Thymus (tissue), 11 donors: ENCODE data around the gene EYS. TPM values are rescaled to one million over a fixed set of nuclear protein-coding genes. Genes with fewer than 3 reads are reported as not detected.

Source experiments
- DNase-seq, 9 donors: peaks; one replicate each; pipeline ENCODE4 v3.0.0-alpha.2; 2013; ENCODE audit warnings: low spot score in 9 of 9, low read depth in 6 of 9, missing footprints in 1 of 9
- H3K27ac ChIP-seq, 2 donors: one replicate each; pipeline ENCODE4 v1.5.1; 2013; ENCODE audit warnings: control low read depth in 1 of 2, low read depth in 1 of 2, low read length in 1 of 2, mild to moderate bottlenecking in 1 of 2, moderate library complexity in 1 of 2
- H3K27me3 ChIP-seq, 2 donors: one replicate each; pipeline ENCODE4 v1.5.1; 2013; ENCODE audit warnings: low read length in 1 of 2; ENCODE audit not compliant: control insufficient read depth in 2 of 2, insufficient read depth in 1 of 2
- H3K36me3 ChIP-seq, 2 donors: one replicate each; pipeline ENCODE4 v1.5.1; 2013; ENCODE audit warnings: low read length in 1 of 2, mild to moderate bottlenecking in 1 of 2, moderate library complexity in 1 of 2; ENCODE audit not compliant: control insufficient read depth in 2 of 2, insufficient read depth in 2 of 2
- H3K4me1 ChIP-seq, 2 donors: one replicate each; pipeline ENCODE4 v1.5.1; 2013; ENCODE audit warnings: low read length in 2 of 2; ENCODE audit not compliant: control insufficient read depth in 2 of 2, insufficient read depth in 2 of 2
- H3K4me3 ChIP-seq, 2 donors: one replicate each; pipeline ENCODE4 v1.5.1; 2013; ENCODE audit warnings: low read length in 2 of 2, control low read depth in 1 of 2, mild to moderate bottlenecking in 1 of 2
- H3K9me3 ChIP-seq, 2 donors: one replicate each; pipeline ENCODE4 v1.5.1; 2013; ENCODE audit warnings: low read length in 1 of 2, mild to moderate bottlenecking in 1 of 2; ENCODE audit not compliant: control insufficient read depth in 2 of 2, insufficient read depth in 1 of 2
- WGBS: extraction: QIAGEN DNeasy Blood & Tissue Kit; methylation state at CpG from one replicate; pipeline ENCODE4 v1.1.7; 2013; 5-methylcytosine and 5-hydroxymethylcytosine counted together
- polyA plus RNA-seq: library from polyadenylated mRNA; stranded (reverse); fragments of 200-250 nt; gene quantifications from one replicate; pipeline ENCODE4 v1.2.3, GENCODE V29; 2013
- total RNA-seq: library from RNA; stranded (reverse); fragments of 120-200 nt; gene quantifications from one replicate; pipeline ENCODE4 v1.2.4, GENCODE V29; 2013
- donor health status: healthy.

Gene EYS
- total and polyA plus RNA-seq, 2 donors: 0.05 to 0.28 TPM

GRCh38 chr6:65253041-65253440 lies 454.0 kb downstream of the EYS start:
- no peak overlapping the region for H3K4me3 ChIP-seq
- WGBS: 93% methylated on average over 1 of the region's 1 CpG
- H3K4me1 ChIP-seq: no peaks in the 10 kb centered on the region
- H3K9me3 ChIP-seq: no peaks in the 10 kb centered on the region
- no peak for DNase-seq
- H3K27ac ChIP-seq: no peak overlapping the region
- H3K36me3 ChIP-seq: no peaks in the 10 kb centered on the region
- no peaks in the 10 kb centered on the region for H3K27me3 ChIP-seq

DNA sequence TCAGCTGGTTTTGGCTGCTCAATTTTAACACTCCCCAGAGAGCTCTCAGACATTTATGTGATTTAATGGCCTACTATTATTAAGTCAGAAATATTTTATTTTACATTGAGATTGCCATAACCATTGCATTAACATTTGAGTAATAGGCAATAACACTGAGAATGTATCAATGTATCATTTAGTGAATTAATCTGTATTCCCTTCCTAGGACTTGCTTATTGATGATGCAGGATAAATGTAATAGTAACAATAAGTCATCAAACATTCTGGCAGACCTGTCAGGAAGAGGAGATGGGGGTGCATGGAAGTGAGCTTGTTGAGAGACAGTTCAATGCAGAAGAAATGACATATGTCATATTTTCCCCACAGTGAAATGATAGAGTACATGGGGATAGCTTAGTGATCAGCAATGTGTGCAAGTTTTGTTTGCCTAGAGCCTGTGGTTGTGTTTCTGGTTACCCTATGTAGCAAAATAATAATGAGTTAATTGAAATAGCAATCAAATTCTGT lies 458.9 kb downstream of the EYS start:
- Histone ChIP-seq H3K27me3 (no peaks in the 10 kb centered on the region), H3K36me3 (no peaks in the 10 kb centered on the region), H3K4me3 (no peak overlapping the region), H3K4me1 (no peaks in the 10 kb centered on the region), H3K27ac (no peak overlapping the region), H3K9me3 (no peaks in the 10 kb centered on the region)
- DNase-seq: no peak

- Histone ChIP-seq H3K27ac (no peak overlapping the region), H3K27me3 (no peaks in the 10 kb centered on the region), H3K4me1 (no peaks in the 10 kb centered on the region), H3K36me3 (no peaks in the 10 kb centered on the region), H3K4me3 (no peak overlapping the region), H3K9me3 (no peaks in the 10 kb centered on the region)
- no peak for DNase-seq
- WGBS: 96% methylated on average over 1 of the region's 1 CpG
Measured at GRCh38 chr6:65231616-65232015, 475.4 kb downstream of the EYS start.

GRCh38 chr6:65229825-65230224 lies 477.2 kb downstream of the EYS start:
- H3K4me1 ChIP-seq: no peaks in the 10 kb centered on the region
- no peak for DNase-seq
- no peak overlapping the region for H3K4me3 ChIP-seq
- no peaks in the 10 kb centered on the region for H3K27me3 ChIP-seq
- H3K36me3 ChIP-seq: no peaks in the 10 kb centered on the region
- H3K9me3 ChIP-seq: no peaks in the 10 kb centered on the region
- 4% methylated on average over 1 of the region's 1 CpG for WGBS
- H3K27ac ChIP-seq: no peak overlapping the region

- DNase-seq: no peak
- Histone ChIP-seq H3K36me3 (no peaks in the 10 kb centered on the region), H3K27me3 (no peaks in the 10 kb centered on the region), H3K4me3 (no peak overlapping the region), H3K27ac (no peak overlapping the region), H3K9me3 (peaks cover 0 to 8% of the 10 kb centered on the region in 2 donors), H3K4me1 (no peaks in the 10 kb centered on the region)
- WGBS: 100% methylated on average over 1 of the region's 1 CpG
Measured at GRCh38 chr6:65221153-65221552, 485.9 kb downstream of the EYS start.

- H3K4me1 ChIP-seq: no peaks in the 10 kb centered on the region
- H3K27me3 ChIP-seq: no peaks in the 10 kb centered on the region
- no peak overlapping the region for H3K27ac ChIP-seq
- 78% methylated on average over 2 of the region's 2 CpGs for WGBS
- no peak for DNase-seq
- H3K9me3 ChIP-seq: peaks cover 2 to 6% of the 10 kb centered on the region in 2 donors
- H3K4me3 ChIP-seq: no peak overlapping the region
- H3K36me3 ChIP-seq: no peaks in the 10 kb centered on the region
Measured at GRCh38 chr6:65202738-65203137, 504.3 kb downstream of the EYS start.

GRCh38 chr6:65199683-65200082 lies 507.3 kb downstream of the EYS start:
- no peak overlapping the region for H3K27ac ChIP-seq
- H3K4me1 ChIP-seq: no peaks in the 10 kb centered on the region
- WGBS: 92% methylated on average over 3 of the region's 3 CpGs
- DNase-seq: no peak
- H3K36me3 ChIP-seq: no peaks in the 10 kb centered on the region
- H3K4me3 ChIP-seq: no peak overlapping the region
- H3K9me3 ChIP-seq: peaks cover 2 to 6% of the 10 kb centered on the region in 2 donors
- no peaks in the 10 kb centered on the region for H3K27me3 ChIP-seq

- H3K4me1 ChIP-seq: no peaks in the 10 kb centered on the region
- 93% methylated on average over 3 of the region's 3 CpGs for WGBS
- no peak overlapping the region for H3K27ac ChIP-seq
- peak in 1 of 9 donors; percentile 1 for DNase-seq
- no peaks in the 10 kb centered on the region for H3K36me3 ChIP-seq
- H3K9me3 ChIP-seq: peaks cover 2 to 6% of the 10 kb centered on the region in 2 donors
- H3K27me3 ChIP-seq: no peaks in the 10 kb centered on the region
- H3K4me3 ChIP-seq: no peak overlapping the region
Measured at GRCh38 chr6:65199121-65199520, 507.9 kb downstream of the EYS start.

DNA sequence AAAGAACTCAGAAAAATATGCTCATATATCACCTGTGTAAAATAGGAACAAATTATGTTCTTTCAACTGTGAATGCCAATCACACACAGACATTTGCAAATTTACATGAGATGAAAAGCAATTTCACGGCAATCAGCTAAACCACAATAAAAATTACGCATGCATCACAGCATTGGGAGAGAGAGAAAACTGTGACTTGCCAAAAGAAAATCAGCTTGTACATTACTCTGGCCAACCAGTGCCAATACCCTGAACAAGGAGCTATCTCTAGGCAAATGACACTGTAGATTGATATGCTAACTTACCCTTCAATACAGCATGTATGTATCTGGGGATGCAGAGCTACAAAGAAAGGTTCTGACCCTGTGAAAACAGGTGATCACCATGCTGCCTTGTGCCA lies 515.6 kb downstream of the EYS start:
- no peaks in the 10 kb centered on the region for H3K36me3 ChIP-seq
- H3K4me3 ChIP-seq: no peak overlapping the region
- WGBS: 91% methylated on average over 2 of the region's 2 CpGs
- H3K27ac ChIP-seq: no peak overlapping the region
- no peaks in the 10 kb centered on the region for H3K9me3 ChIP-seq
- DNase-seq: no peak
- H3K27me3 ChIP-seq: no peaks in the 10 kb centered on the region
- H3K4me1 ChIP-seq: no peaks in the 10 kb centered on the region
